GM08714 (cell line): ENCODE measurements around the gene SMIM22.

Experiments used
- H3K4me3 ChIP-seq: fragments of 200-500 bp; sonication (Bioruptor generic); 2 replicates; pipeline ENCODE4 v1.5.1; 2014; ENCODE audit warnings: mild to moderate bottlenecking, low read length, inconsistent platforms
- ZNF274 ChIP-seq: IDR thresholded peaks from 2 replicates; pipeline ENCODE4 v1.6.1; 2012; ENCODE audit warnings: mild to moderate bottlenecking, low read depth, low read length

SMIM22 gene

GRCh38 chr16:4797805-4798252 lies 2.7 kb downstream of the SMIM22 start:
- H3K4me3 ChIP-seq: no peak overlapping the region
- TF ChIP-seq ZNF274: no peak

GRCh38 chr16:4798456-4798855 lies 3.3 kb downstream of the SMIM22 start:
- no peak for TF ChIP-seq ZNF274
- H3K4me3 ChIP-seq: no peak overlapping the region

GRCh38 chr16:4799171-4799855 lies 4.1 kb downstream of the SMIM22 start:
- TF ChIP-seq ZNF274: no peak
- no peak overlapping the region for H3K4me3 ChIP-seq

- peak overlapping the region; percentile 29; the same call in 1 of the 2 replicates for H3K4me3 ChIP-seq
- no peak for TF ChIP-seq ZNF274
Measured at GRCh38 chr16:4800290-4801041, 5.3 kb downstream of the SMIM22 start.

- TF ChIP-seq ZNF274: no peak
- H3K4me3 ChIP-seq: peak overlapping the region; percentile 57; the same call in 1 of the 2 replicates
Measured at GRCh38 chr16:4801051-4801961, 6.1 kb downstream of the SMIM22 start.

GRCh38 chr16:4801962-4802658 lies 6.9 kb downstream of the SMIM22 start, which contains the start of gene ROGDI:
Gene ROGDI (minus strand): TSS chr16:4802633. CDS start chr16:4802571, 62 bp downstream.
- peak within 1 kb of the TSS; percentile 57 for H3K4me3 ChIP-seq
- TF ChIP-seq ZNF274: no peak

DNA sequence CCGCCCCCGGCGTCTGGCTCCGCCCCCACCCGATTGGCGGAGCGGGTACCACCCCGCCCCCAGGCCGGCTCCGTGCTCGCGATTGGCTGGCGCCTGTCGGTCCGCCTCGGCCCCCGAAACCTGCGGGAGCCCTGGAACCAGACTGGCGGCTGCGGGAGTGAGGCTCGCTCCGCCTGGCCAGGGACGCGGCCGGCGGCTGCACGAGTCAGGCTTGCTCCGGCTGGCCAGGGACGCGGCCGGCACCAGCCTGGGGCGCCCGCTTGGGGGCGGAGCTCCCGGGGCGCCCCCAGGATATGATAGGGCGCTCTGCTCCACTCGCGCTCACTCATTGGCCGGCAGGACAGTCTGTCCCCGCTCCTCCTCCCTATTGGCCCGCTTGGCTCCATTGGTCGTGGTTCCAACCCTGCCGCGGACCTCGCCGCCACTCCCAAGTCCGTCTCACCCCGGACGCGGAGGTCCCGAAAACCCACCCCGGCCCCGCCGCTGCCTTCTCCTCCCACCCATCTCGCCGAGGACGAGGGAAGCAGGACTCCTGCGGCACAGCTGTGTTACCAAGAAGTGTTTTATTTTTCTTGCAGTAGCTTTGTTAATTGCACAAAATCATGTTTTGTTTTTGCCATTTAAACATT lies 7.6 kb downstream of the SMIM22 start:
- H3K4me3 ChIP-seq: peak overlapping the region; percentile 57
- TF ChIP-seq ZNF274: no peak

DNA sequence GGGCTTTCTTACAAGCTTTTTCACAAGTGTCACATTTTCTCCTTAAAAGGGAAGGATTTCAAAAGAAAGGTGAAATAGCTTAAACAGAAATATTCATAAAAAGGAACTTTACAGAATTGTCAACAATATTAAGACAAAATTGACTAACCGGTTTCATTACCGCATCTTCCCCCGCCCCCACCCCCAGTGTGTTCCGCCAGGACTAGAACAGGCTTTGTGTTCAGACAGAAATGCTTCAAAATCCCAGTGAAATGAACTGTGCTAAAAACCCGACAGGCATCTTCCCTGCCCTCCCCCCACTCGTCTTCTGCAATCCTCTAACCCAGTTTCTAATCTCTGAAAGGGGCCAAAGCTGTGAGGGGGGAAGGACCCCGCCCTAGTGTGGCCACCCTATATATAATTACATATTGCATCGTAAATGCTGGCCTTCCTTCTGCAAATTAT lies 8.3 kb downstream of the SMIM22 start:
- TF ChIP-seq ZNF274: no peak
- H3K4me3 ChIP-seq: no peak overlapping the region; the same call in 1 of the 2 replicates

DNA sequence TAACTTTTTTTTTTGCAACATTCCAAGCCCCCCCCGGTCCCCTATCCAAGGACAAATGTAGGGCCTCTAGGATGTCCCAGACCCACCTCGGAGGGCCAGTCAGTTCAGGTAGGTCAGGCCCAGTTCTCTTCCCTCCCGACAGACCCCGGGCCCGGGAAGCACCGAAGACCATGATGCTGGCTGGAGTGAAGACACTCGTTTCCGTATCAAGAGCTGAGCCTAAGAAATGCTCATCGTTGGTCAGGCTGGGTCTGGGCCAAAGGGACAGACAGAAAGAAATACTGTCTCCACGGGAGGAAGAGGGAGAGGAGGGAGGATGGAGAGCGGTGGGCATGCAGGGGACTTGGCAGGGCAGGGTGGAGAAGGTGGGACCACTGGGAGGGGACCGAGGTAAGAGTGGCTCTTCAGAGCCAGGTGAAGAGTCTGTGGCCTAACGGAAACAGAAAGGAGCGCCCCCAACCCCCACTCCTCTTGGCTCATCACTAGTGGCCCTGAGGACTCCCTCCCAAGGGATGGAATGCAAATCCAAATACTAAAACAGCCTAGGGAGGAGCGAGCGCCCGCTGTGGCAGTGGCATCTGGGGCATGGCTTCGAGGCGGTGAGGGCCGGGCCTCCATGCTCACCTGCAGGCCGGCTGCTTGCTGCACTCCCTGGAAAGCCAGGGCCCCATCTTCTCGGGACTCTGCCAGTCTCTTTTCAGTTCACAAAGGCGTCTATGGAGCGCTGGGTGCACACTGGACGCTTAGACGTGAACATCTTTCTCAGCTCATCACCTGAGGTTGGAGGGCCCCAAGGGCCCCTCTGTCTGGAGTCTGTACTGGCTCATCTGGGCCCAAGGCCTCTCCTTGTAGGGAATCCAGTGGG lies 9.0 kb downstream of the SMIM22 start:
- no peak overlapping the region for H3K4me3 ChIP-seq
- TF ChIP-seq ZNF274: no peak

DNA sequence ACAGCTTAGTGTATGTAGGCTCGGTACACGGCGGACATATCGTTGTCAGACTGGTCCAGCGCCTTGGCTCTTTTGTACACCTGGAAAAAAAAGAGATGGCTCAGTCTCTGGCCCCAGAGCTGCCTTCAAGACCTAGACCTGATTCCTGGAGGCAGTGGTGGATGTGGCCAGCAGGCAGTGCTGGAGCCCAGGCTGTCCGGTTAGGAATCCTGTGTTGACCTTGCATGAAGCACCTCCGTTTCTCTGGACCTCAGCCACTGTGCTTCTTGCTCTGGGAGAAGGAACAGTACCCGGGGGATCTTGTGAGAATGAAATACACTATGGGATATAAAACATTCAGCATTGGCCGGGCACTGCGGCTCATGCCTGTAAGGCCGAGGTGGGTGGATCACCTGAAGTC lies 10.1 kb downstream of the SMIM22 start:
- no peak overlapping the region for H3K4me3 ChIP-seq

DNA sequence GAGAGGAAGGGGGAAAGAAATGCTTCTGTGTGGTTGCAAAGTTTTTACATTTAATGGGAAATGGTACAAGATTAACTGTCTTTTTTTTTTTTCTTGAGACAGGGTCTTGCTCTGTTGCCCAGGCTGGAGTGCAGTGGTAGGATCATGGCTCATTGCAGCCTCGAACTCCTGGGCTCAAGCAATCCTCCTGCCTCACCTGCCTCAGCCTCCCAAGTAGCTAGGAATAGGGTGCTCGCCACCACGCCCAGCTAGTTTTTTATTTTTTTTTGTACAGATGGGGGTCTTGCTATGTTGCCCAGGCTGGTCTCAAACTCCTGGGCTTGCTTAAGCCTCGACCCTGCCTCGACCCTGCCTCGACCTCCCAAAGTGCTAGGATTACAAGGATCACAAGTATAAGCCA lies 11.1 kb downstream of the SMIM22 start:
- H3K4me3 ChIP-seq: no peak overlapping the region
- TF ChIP-seq ZNF274: no peak

More for the DNA sequence above, 10.1 kb downstream of the SMIM22 start:
- TF ChIP-seq ZNF274: no peak

GRCh38 chr16:4811242-4811641 lies 16.1 kb downstream of the SMIM22 start:
- H3K4me3 ChIP-seq: no peak overlapping the region
- TF ChIP-seq ZNF274: no peak

- TF ChIP-seq ZNF274: no peak
- no peak overlapping the region for H3K4me3 ChIP-seq
Measured at GRCh38 chr16:4811773-4812172, 16.6 kb downstream of the SMIM22 start.
